Endothelial cell of umbilical vein (primary cell): ENCODE results near the gene TBC1D30. TPM values are rescaled to one million over a fixed set of nuclear protein-coding genes. Genes with fewer than 3 reads are reported as not detected.

ENCODE experiments used
- BruUV-seq: library from RNA; stranded (reverse); fragments of 400-500 nt; replicated peaks from 2 replicates; lab custom pipeline; 2021; lab: Mats Ljungman, UMichigan
- CTCF ChIA-PET: fragments of 300-600, 350-600 bp; sonication (Branson Sonifier 250); formaldehyde crosslinking; loops from one replicate; lab custom pipeline; 2021; ENCODE audit warnings: antibody characterized with exemption, inconsistent platforms; lab: Charles Lee
- POLR2A ChIA-PET: fragments of 300-600, 350-600 bp; sonication (Branson Sonifier 250); formaldehyde crosslinking; loops from one replicate; lab custom pipeline; 2021; ENCODE audit warnings: antibody characterized with exemption, inconsistent platforms; lab: Charles Lee
- DNase-seq: peaks from one replicate; pipeline ENCODE4 v3.0.0-alpha.2; 2011; ENCODE audit warnings: low read depth, low spot score
- FAIRE-seq: peaks from 2 replicates; lab custom pipeline; 2011; peaks lifted over from hg19 to GRCh38; lab: Jason Lieb, UNC
- H2AFZ ChIP-seq: 2 replicates; pipeline ENCODE4 v1.6.0; 2012; ENCODE audit warnings: low read depth, low read length, control low read depth, inconsistent platforms
- H3K27ac ChIP-seq: 2 replicates; pipeline ENCODE4 v1.5.1; 2011; ENCODE audit warnings: low read depth, mild to moderate bottlenecking, control low read depth, low read length, moderate library complexity; ENCODE audit not compliant: insufficient read depth
- H3K27me3 ChIP-seq, 2 experiments: 2 replicates each; pipeline versions ENCODE4 v1.6.0 to v1.6.1; 2011; ENCODE audit warnings: low read length in 2 of 2, mixed read lengths in 1 of 2; ENCODE audit not compliant: control insufficient read depth in 2 of 2, insufficient read depth in 2 of 2
- H3K36me3 ChIP-seq, 2 experiments: 2 replicates in 1 of 2; 3 replicates in 1 of 2; pipeline ENCODE4 v1.5.1; 2011; ENCODE audit warnings: low read length in 2 of 2, mild to moderate bottlenecking in 1 of 2, moderate library complexity in 1 of 2; ENCODE audit not compliant: control insufficient read depth in 2 of 2, insufficient read depth in 2 of 2; ENCODE audit errors: extremely low read depth in 1 of 2
- H3K4me1 ChIP-seq: 3 replicates; pipeline ENCODE4 v1.5.1; 2011; ENCODE audit warnings: mild to moderate bottlenecking, low read length; ENCODE audit not compliant: control insufficient read depth, insufficient read depth; ENCODE audit errors: extremely low read depth
- H3K4me2 ChIP-seq: 2 replicates; pipeline ENCODE4 v1.6.1; 2011; ENCODE audit warnings: low read length, control low read depth, mixed read lengths; ENCODE audit not compliant: insufficient read depth
- H3K4me3 ChIP-seq, 3 experiments: fragments of 200-600 bp in 1 of 3; sonication (generic), shearing (Covaris generic) in 1 of 3; replicated peaks in 1 of 3; 2 replicates each; pipeline ENCODE4 v1.5.1; 2011 to 2016; ENCODE audit warnings: control low read depth in 3 of 3, low read length in 3 of 3, mild to moderate bottlenecking in 2 of 3, inconsistent platforms in 1 of 3, low read depth in 1 of 3, moderate library complexity in 1 of 3; ENCODE audit not compliant: insufficient read depth in 1 of 3
- H3K79me2 ChIP-seq: 2 replicates; pipeline ENCODE4 v1.6.0; 2012; ENCODE audit warnings: low read length, inconsistent platforms; ENCODE audit not compliant: control insufficient read depth, insufficient read depth
- H3K9ac ChIP-seq: replicated peaks from 2 replicates; pipeline ENCODE3; 2011; ENCODE audit warnings: low read length, control low read depth; ENCODE audit not compliant: insufficient read depth; ENCODE audit errors: extremely low read depth
- H3K9me1 ChIP-seq: replicated peaks from 3 replicates; pipeline ENCODE4 v1.6.0; 2011; ENCODE audit warnings: mild to moderate bottlenecking, low read length; ENCODE audit not compliant: control insufficient read depth, insufficient read depth; ENCODE audit errors: extremely low read depth
- H3K9me3 ChIP-seq: replicated peaks from 2 replicates; pipeline ENCODE4 v1.5.1; 2012; ENCODE audit warnings: low read length, inconsistent platforms; ENCODE audit not compliant: control insufficient read depth, insufficient read depth
- H4K20me1 ChIP-seq: replicated peaks from 2 replicates; pipeline ENCODE3; 2011; ENCODE audit warnings: mild to moderate bottlenecking, low read length; ENCODE audit not compliant: control insufficient read depth, insufficient read depth; ENCODE audit errors: extremely low read depth
- CTCF ChIP-seq, 2 donors: IDR thresholded peaks; 1 replicate in 1 of 2; 2 replicates in 1 of 2; pipeline ENCODE4 v1.5.1; 2011; ENCODE audit warnings: low read length in 2 of 2, mild to moderate bottlenecking in 2 of 2, moderate library complexity in 2 of 2, control low read depth in 1 of 2, inconsistent platforms in 1 of 2, low read depth in 1 of 2; ENCODE audit not compliant: insufficient read depth in 1 of 2; ENCODE audit errors: extremely low read depth in 1 of 2
- EZH2 ChIP-seq: IDR thresholded peaks from 2 replicates; pipeline ENCODE4 v1.6.1; 2012; ENCODE audit warnings: borderline replicate concordance, low read depth, mild to moderate bottlenecking, moderate library complexity, low read length, inconsistent platforms; ENCODE audit not compliant: severe bottlenecking
- JUN ChIP-seq: IDR thresholded peaks from 2 replicates; pipeline ENCODE4 v1.6.1; 2011; ENCODE audit warnings: borderline replicate concordance, low read depth; ENCODE audit not compliant: insufficient read length, insufficient read depth
- dilution Hi-C: fragments of 300-500 bp; cut with MboI; formaldehyde crosslinking; loops from one replicate; pipeline ENCODE4 v1.15.0; 2019; ENCODE audit warnings: low sequenced_read_pairs; ENCODE audit not compliant: extremely low pct_ligation_motif_present
- intact Hi-C: fragments of 100-400 bp; cut with micrococcal nuclease; formaldehyde crosslinking; loops from one replicate; pipeline ENCODE4 v1.10.0; 2022
- polyA plus RNA-seq, 4 experiments: library from polyadenylated mRNA; depleted of rRNA in 3 of 4; stranded (reverse) in 3 of 4; unstranded in 1 of 4; fragments of >200 nt; gene quantifications; 2 replicates each; pipeline versions ENCODE4 v1.2.1 to v1.2.3, GENCODE V29; 2011 to 2012; ENCODE audit warnings: missing spikeins in 1 of 4
- total RNA-seq: library from RNA; stranded (reverse); gene quantifications from 2 replicates; pipeline ENCODE4 v1.2.3, GENCODE V29; 2021

The TBC1D30 gene
- total and polyA plus RNA-seq, 2 donors (not counting 3 experiments of a cell fraction or from before 2014, with no cell fraction given): 4.4 to 7.6 TPM

DNA sequence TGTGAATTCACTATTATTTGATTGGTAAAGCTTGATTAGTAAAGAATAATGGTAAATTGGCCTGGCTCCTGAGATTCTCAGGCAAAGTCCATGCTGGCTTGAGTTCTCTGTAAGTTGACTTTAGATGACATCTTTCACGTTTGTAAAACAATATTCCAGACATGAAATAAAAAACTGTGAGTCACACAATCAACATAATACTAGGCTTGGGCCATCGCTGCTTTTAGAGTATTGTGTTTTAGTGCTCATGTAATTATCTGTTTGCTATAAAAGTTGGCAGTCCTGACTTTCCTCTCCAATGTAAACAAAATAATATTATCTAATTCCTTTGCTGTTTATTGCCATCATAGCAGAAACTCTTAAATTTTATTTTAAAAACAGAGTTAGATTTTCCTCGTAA lies 3.9 kb upstream of the TBC1D30 start:
- Histone ChIP-seq H2AFZ (no peak overlapping the region), H3K9ac (no peak overlapping the region), H3K27me3 (peaks cover 4 to 14% of the 10 kb centered on the region in 2 experiments), H3K27ac (no peak overlapping the region), H3K79me2 (no peaks in the 10 kb centered on the region), H3K4me1 (peaks cover 9% of the 10 kb centered on the region), H3K4me3 (no peak overlapping the region), H3K4me2 (no peak overlapping the region), H3K9me1 (no peaks in the 10 kb centered on the region), H3K9me3 (no peaks in the 10 kb centered on the region), H3K36me3 (no peaks in the 10 kb centered on the region), H4K20me1 (no peaks in the 10 kb centered on the region)
- TF ChIP-seq CTCF (IDR thresholded peaks at IDR 0.05; ENCODE audit: extremely low read depth in 1 of 2, insufficient read depth in 1 of 2, low read depth in 1 of 2, low read length in 2 of 2) (no peak), EZH2 (no peak)
- no TSS peak for BruUV-seq
- intact Hi-C loops (no loop called here), dilution Hi-C loops (no loop called here)
- POLR2A ChIA-PET: no interaction called here
- FAIRE-seq (no peak), DNase-seq (no peak)
- CTCF ChIA-PET: interaction anchor here (1.3 kb wide), 1 partner anchor 24 kb away, joined by 4 read pairs; no protein-coding TSS in a partner anchor

DNA sequence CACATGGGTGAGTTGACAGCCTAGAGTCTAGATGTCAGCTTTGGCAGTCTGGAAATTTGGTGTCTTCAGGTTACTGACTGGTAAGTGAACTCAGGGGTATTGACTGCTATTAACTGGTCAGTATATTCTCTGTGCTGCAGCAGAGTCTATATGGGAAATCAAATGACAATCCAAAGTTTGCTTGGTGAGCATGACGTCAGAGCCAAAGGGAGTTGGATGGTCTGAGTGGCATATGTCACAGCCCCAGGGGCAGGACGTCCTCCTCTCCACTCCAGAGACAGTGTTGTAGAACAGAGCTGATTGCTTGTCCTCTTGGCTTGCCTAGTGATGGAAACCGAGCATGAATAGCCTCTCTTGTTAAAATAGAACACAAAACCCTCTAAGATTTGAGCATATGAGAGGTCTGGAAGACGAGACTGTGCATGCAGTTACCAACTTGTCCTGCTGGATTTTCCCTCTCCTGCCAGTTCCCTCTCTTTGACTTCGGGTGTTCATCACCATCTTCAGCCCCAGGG lies 3.3 kb upstream of the TBC1D30 start:
- FAIRE-seq (no peak), DNase-seq (no peak)
- H3K9me3 ChIP-seq: no peaks in the 10 kb centered on the region
- H3K27me3 ChIP-seq: peaks cover 9 to 20% of the 10 kb centered on the region in 2 experiments
- intact Hi-C loops: no loop called here
- H2AFZ ChIP-seq: no peak overlapping the region
- dilution Hi-C loops: no loop called here
- H3K27ac ChIP-seq: no peak overlapping the region
- ChIA-PET CTCF (interaction anchor here (1.3 to 1.4 kb wide), 3 partner anchors 10 to 301 kb away, joined by 4 to 5 read pairs (median 4); no protein-coding TSS in a partner anchor), POLR2A (no interaction called here)
- H3K36me3 ChIP-seq: no peaks in the 10 kb centered on the region
- H3K4me2 ChIP-seq: no peak overlapping the region
- H3K4me1 ChIP-seq: peaks cover 13% of the 10 kb centered on the region
- H3K79me2 ChIP-seq: no peaks in the 10 kb centered on the region
- no peak for TF ChIP-seq JUN
- H3K9ac ChIP-seq: no peak overlapping the region
- no peaks in the 10 kb centered on the region for H4K20me1 ChIP-seq
- BruUV-seq: no TSS peak
- H3K4me3 ChIP-seq: no peak overlapping the region
- H3K9me1 ChIP-seq: no peaks in the 10 kb centered on the region
